A549 (cell line): Measurements from ENCODE around the gene NRXN2. TPM values are rescaled to one million over a fixed set of nuclear protein-coding genes. Genes with fewer than 3 reads are reported as not detected.
A peak's percentile ranks its signal among the peaks of the same experiment; 100 is the strongest.

Experiments
- ATAC-seq, 2 experiments: fragments of 200-7000 bp in 1 of 2; fragments of >200 bp in 1 of 2; cut with Nextera tagmentation in 1 of 2; cut with Tn5 transposase in 1 of 2; 3 replicates each; pipeline versions ENCODE4 v1.8.0 to v1.9.1; 2018 to 2020; ENCODE audit warnings: mild to moderate bottlenecking in 1 of 2, moderate library complexity in 1 of 2
- CTCF ChIA-PET: fragments of 300-600 bp; sonication (Branson Sonifier 250); formaldehyde crosslinking; extraction: SDS; loops from one replicate; lab custom pipeline; 2021; ENCODE audit warnings: antibody characterized with exemption, inconsistent platforms; lab: Yijun Ruan, JAX
- POLR2A ChIA-PET: fragments of 350-600 bp; formaldehyde crosslinking; extraction: SDS; loops from one replicate; lab custom pipeline; 2021; ENCODE audit warnings: antibody characterized with exemption, inconsistent platforms; lab: Yijun Ruan, JAX
- DNase-seq, 2 experiments: peaks; one replicate each; pipeline versions ENCODE4 v3.0.0 to v3.0.0-alpha.2; 2011 to 2016; ENCODE audit warnings: low read depth in 1 of 2, low spot score in 1 of 2
- FAIRE-seq: peaks from 2 replicates; lab custom pipeline; 2011; peaks lifted over from hg19 to GRCh38; lab: Jason Lieb, UNC
- H3K27ac ChIP-seq, 2 experiments: fragments of >200 bp; sonication (Bioruptor Twin); formaldehyde crosslinking; 3 replicates each; pipeline ENCODE4 v1.5.1; 2016 to 2017
- H3K4me1 ChIP-seq: fragments of >200 bp; sonication (Bioruptor Twin); formaldehyde crosslinking; 3 replicates; pipeline ENCODE4 v1.6.1; 2016
- H3K4me2 ChIP-seq: fragments of >200 bp; sonication (Bioruptor Twin); formaldehyde crosslinking; 3 replicates; pipeline ENCODE4 v1.6.1; 2016
- H3K4me3 ChIP-seq: fragments of >200 bp; sonication (Bioruptor Twin); formaldehyde crosslinking; 3 replicates; pipeline ENCODE4 v1.5.1; 2016
- H3K9me3 ChIP-seq: fragments of >200 bp; sonication (Bioruptor Twin); formaldehyde crosslinking; 3 replicates; pipeline ENCODE4 v1.6.1; 2016
- CBX2 ChIP-seq: fragments of 200-600 bp; sonication (generic); IDR thresholded peaks from 2 replicates; pipeline ENCODE4 v1.6.1; 2016; ENCODE audit warnings: low read depth, mild to moderate bottlenecking, borderline replicate concordance
- CEBPB ChIP-seq, 2 experiments: fragments of >200 bp in 1 of 2; sonication (Bioruptor Twin) in 1 of 2; formaldehyde crosslinking in 1 of 2; IDR thresholded peaks; 2 replicates each; pipeline ENCODE4 v1.6.1; 2012 to 2016
- CHD4 ChIP-seq: fragments of 200-600 bp; sonication (generic); IDR thresholded peaks from 2 replicates; pipeline ENCODE4 v1.6.1; 2016; ENCODE audit warnings: antibody characterized with exemption, mild to moderate bottlenecking, borderline replicate concordance
- CTCF ChIP-seq: fragments of >200 bp; sonication (Bioruptor Twin); formaldehyde crosslinking; IDR thresholded peaks from 3 replicates; pipeline ENCODE4 v1.5.1; 2016
- EHMT2 ChIP-seq: fragments of 200-600 bp; sonication (generic); IDR thresholded peaks from 2 replicates; pipeline ENCODE4 v1.6.1; 2016; ENCODE audit warnings: antibody characterized with exemption, low read depth, mild to moderate bottlenecking, moderate library complexity
- ELK1 ChIP-seq: fragments of 150-350 bp; IDR thresholded peaks from 2 replicates; pipeline ENCODE4 v1.6.1; 2014; ENCODE audit warnings: low read depth, mild to moderate bottlenecking, low read length
- ESRRA ChIP-seq: fragments of 150-350 bp; IDR thresholded peaks from 2 replicates; pipeline ENCODE4 v1.6.1; 2014; ENCODE audit warnings: mild to moderate bottlenecking, low read length, borderline replicate concordance
- HMGXB4 ChIP-seq: fragments of 250-450 bp; sonication (Bioruptor Pico); IDR thresholded peaks from 2 replicates; pipeline ENCODE4 v1.5.0; 2021; ENCODE audit warnings: mild to moderate bottlenecking, moderate library complexity, borderline replicate concordance
- JUN ChIP-seq, 2 experiments: fragments of >200 bp; sonication (Bioruptor Twin); formaldehyde crosslinking; IDR thresholded peaks; 2 replicates in 1 of 2; 3 replicates in 1 of 2; pipeline ENCODE4 v1.6.1; 2016 to 2017
- MAFK ChIP-seq: fragments of 450-650 bp; IDR thresholded peaks from 2 replicates; pipeline ENCODE4 v1.6.1; 2014; ENCODE audit not compliant: partially characterized antibody
- MYC ChIP-seq: IDR thresholded peaks from 2 replicates; pipeline ENCODE4 v1.6.1; 2012; ENCODE audit warnings: mild to moderate bottlenecking, inconsistent platforms, low read length, improper control_type of control experiment, borderline replicate concordance
- NFE2L2 ChIP-seq: fragments of 150-350 bp; conservative IDR thresholded peaks from 2 replicates; pipeline ENCODE4 v1.6.1; 2014; ENCODE audit warnings: low read length
- NPAS2 ChIP-seq: fragments of 250-450 bp; sonication (Bioruptor Pico); IDR thresholded peaks from 2 replicates; pipeline ENCODE4 v1.8.0; 2022; ENCODE audit warnings: mild to moderate bottlenecking, moderate library complexity, borderline replicate concordance
- RAD21 ChIP-seq, 2 experiments: fragments of >200 bp in 1 of 2; sonication (Bioruptor Twin) in 1 of 2; formaldehyde crosslinking in 1 of 2; IDR thresholded peaks in 1 of 2; conservative IDR thresholded peaks in 1 of 2; 2 replicates in 1 of 2; 3 replicates in 1 of 2; pipeline ENCODE4 v1.6.1; 2012 to 2018; ENCODE audit warnings: inconsistent platforms in 1 of 2
- RFX5 ChIP-seq: fragments of 450-650 bp; IDR thresholded peaks from 2 replicates; pipeline ENCODE4 v1.7.1; 2014; ENCODE audit warnings: antibody characterized with exemption, mild to moderate bottlenecking, moderate library complexity
- RNF2 ChIP-seq: fragments of 200-600 bp; sonication (generic); IDR thresholded peaks from 2 replicates; pipeline ENCODE4 v1.6.1; 2016; ENCODE audit warnings: low read depth, mild to moderate bottlenecking, antibody characterized with exemption, moderate library complexity, borderline replicate concordance
- SMC3 ChIP-seq: fragments of >200 bp; sonication (Bioruptor Twin); formaldehyde crosslinking; IDR thresholded peaks from 3 replicates; pipeline ENCODE4 v1.6.1; 2018; ENCODE audit warnings: inconsistent platforms
- TFCP2L1 ChIP-seq: fragments of 250-450 bp; sonication (Bioruptor Pico); IDR thresholded peaks from 2 replicates; pipeline ENCODE4 v1.5.0; 2021; ENCODE audit warnings: mild to moderate bottlenecking
- WGBS: methylation state at CpG from one replicate; pipeline ENCODE4 v1.1.6; 2017; ENCODE audit errors: missing lambda C conversion rate; 5-methylcytosine and 5-hydroxymethylcytosine counted together
- polyA plus RNA-seq, 4 experiments: library from polyadenylated mRNA; depleted of rRNA in 3 of 4; stranded (reverse); fragments of >200 nt; fragmentation: RNase III in 1 of 4; extraction: RNeasy Plus Mini Kit Qiagen cat#74134 plus additional on column Dnase treatment in 1 of 4; gene quantifications; 2 replicates in 3 of 4; 3 replicates in 1 of 4; pipeline ENCODE4 v1.2.3, GENCODE V29; 2011 to 2017
- TF ChIP-seq, protein P1 (sequence below): IDR thresholded peaks from 2 replicates; pipeline ENCODE4 v1.6.1; 2012; ENCODE audit warnings: low read depth, borderline replicate concordance

The NRXN2 gene
- polyA plus RNA-seq, 2 of the 4 experiments (the other 2 are of a cell fraction): 0.04 TPM; not detected in 1

GRCh38 chr11:64688534-64688982, 34.4 kb downstream of the NRXN2 start:
- DNase-seq (peak; percentile 89 to 90), FAIRE-seq (peak; percentile 46), ATAC-seq (peak; percentile 90 to 98)
- no peaks in the 10 kb centered on the region for H3K4me1 ChIP-seq
- WGBS: 0% methylated on average over 12 of the region's 13 CpGs
- ChIA-PET CTCF (interaction anchor here (0.6 to 5.4 kb wide), 71 partner anchors 10 to 418 kb away, joined by 3 to 88 read pairs (median 4); partner anchors contain the start of genes NRXN2, PRDX5, PYGM and RASGRP2), POLR2A (interaction anchor here (0.9 to 1.1 kb wide), 2 partner anchors 16 to 37 kb away, joined by 3 read pairs; no protein-coding TSS in a partner anchor)
- peak overlapping the region; percentile 56 to 82 for H3K27ac ChIP-seq
- H3K4me2 ChIP-seq: peak overlapping the region; percentile 54
- TF ChIP-seq EHMT2: no peak
- TF ChIP-seq SMC3: peak; percentile 75
- TF ChIP-seq RFX5: no peak
- TF ChIP-seq RAD21 (conservative IDR thresholded peaks at IDR 0.05 in 1 of 2, IDR thresholded peaks at IDR 0.05 in 1 of 2): peak; percentile 54 to 87
- no peak for TF ChIP-seq CBX2
- peak; percentile 59 to 90; a peak in 3 of 4 replicates for TF ChIP-seq CEBPB (IDR thresholded peaks at IDR 0.05)
- peak; percentile 99 for TF ChIP-seq CTCF
- TF ChIP-seq MAFK: peak; percentile 68
- TF ChIP-seq JUN (IDR thresholded peaks at IDR 0.05): 0 out of 5 replicates have a peak, but pooled peaks of 1 of the 2 experiments have one; percentile 22
- H3K9me3 ChIP-seq: no peaks in the 10 kb centered on the region
- peak overlapping the region; percentile 39 for H3K4me3 ChIP-seq

- no peaks in the 10 kb centered on the region for H3K4me1 ChIP-seq
- H3K9me3 ChIP-seq: no peaks in the 10 kb centered on the region
- FAIRE-seq (no peak), DNase-seq (no peak), ATAC-seq (peak in 1 of 2 experiments; percentile 25; a peak in 3 of 6 replicates)
- peak overlapping the region; percentile 54; the same call in 2 of the 3 replicates for H3K4me2 ChIP-seq
- ChIA-PET CTCF (interaction anchor here (0.7 to 5.4 kb wide), 58 partner anchors 9 to 417 kb away, joined by 3 to 88 read pairs (median 5); partner anchors contain the start of genes NRXN2, PRDX5, PYGM and RASGRP2), POLR2A (interaction anchor here (0.9 to 1.1 kb wide), 2 partner anchors 17 to 37 kb away, joined by 3 read pairs; no protein-coding TSS in a partner anchor)
- H3K27ac ChIP-seq: no peak overlapping the region
- TF ChIP-seq RFX5 (no peak), NFE2L2 (no peak), CBX2 (no peak), ESRRA (no peak), MYC (no peak), TFCP2L1 (CRISPR knock-in tag) (no peak), CHD4 (no peak), RNF2 (no peak), ELK1 (no peak), CTCF (no peak), HMGXB4 (no peak), NPAS2 (no peak)
- TF ChIP-seq, protein P1, sequence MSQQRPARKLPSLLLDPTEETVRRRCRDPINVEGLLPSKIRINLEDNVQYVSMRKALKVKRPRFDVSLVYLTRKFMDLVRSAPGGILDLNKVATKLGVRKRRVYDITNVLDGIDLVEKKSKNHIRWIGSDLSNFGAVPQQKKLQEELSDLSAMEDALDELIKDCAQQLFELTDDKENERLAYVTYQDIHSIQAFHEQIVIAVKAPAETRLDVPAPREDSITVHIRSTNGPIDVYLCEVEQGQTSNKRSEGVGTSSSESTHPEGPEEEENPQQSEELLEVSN: no peak
- no peak overlapping the region for H3K4me3 ChIP-seq
- whole genome bisulfite sequencing: 50% methylated on average over 19 of the region's 19 CpGs
These were observed 35.1 kb downstream of the NRXN2 start for GRCh38 chr11:64687643-64688533.
